Measurements from ENCODE around the gene ZNF552. TPM values are rescaled to one million over a fixed set of nuclear protein-coding genes. Genes with fewer than 3 reads are reported as not detected.
"Not testable (repeated sequence)": the region's sequence is repeated elsewhere in the genome, so short reads cannot be mapped to it uniquely, and the experiment has no call there.

The ZNF552 gene
- total RNA-seq: 10 to 100 TPM in 1 of 4 donors, 1 to 10 TPM in 3; 5.6 to 11.5 (median 8.3) TPM

DNA sequence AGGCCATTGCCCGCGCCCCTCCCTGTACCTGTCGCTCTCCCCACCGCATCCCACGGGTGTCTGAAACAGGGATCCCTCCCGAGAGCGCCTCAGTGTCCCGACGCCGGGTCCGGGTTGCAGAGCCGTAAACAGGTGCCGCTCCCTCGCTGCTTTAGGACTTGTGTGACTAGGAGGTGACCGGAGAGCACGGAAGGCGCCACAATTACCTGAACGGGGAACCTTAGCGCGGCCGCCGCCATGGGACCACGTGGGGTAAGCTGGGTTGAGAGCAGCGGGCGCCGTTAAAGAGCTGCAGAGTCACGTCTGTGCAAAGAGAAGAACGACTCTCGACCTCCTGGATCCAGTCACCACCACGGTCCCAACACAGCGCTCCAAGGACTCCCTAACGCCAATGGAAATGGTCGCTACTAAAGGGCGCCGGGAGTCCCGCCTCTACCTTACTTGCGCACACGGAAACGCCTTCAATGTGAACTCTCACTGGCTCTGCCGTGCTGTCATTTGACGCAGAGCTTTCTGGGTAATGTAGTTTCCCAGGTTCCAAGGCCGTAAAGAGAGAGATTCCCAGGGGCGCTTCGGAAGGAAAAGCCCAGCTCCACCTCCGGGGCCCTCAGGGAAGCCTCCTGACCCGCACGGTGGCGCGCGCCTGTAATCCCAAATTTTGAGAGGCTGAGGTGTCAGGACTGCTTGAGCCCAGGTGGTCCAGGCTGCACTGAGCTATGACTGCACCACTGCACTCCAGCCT is at the start of gene ZNF552:
Gene ZNF552, minus strand, starts transcription at position 409 of the 742 bp plus-strand sequence. Its CDS starts 170 bp downstream, at position 239.
- DNase-seq (ENCODE audit: low spot score in 2 of 2): peak; percentile 83 to 90
- Histone ChIP-seq H3K36me3 (peaks cover 13% of the 10 kb centered on the region), H3K9me3 (no peaks in the 10 kb centered on the region), H3K27me3 (no peaks in the 10 kb centered on the region), H3K4me1 (peaks cover 27% of the 10 kb centered on the region), H3K4me3 (peak within 1 kb of the TSS; percentile 87), H3K27ac (peak within 1 kb of the TSS; percentile 82)
- WGBS: under 1% methylated on average over 22 of the region's 50 CpGs
- TF ChIP-seq POLR2A (IDR thresholded peaks at IDR 0.05) (peak in 1 of 2 donors; percentile 52), POLR2AphosphoS5 (IDR thresholded peaks at IDR 0.05) (peak in 1 of 3 donors; percentile 58), EP300 (IDR thresholded peaks at IDR 0.05) (no peak)
- TF ChIP-seq, protein P1, sequence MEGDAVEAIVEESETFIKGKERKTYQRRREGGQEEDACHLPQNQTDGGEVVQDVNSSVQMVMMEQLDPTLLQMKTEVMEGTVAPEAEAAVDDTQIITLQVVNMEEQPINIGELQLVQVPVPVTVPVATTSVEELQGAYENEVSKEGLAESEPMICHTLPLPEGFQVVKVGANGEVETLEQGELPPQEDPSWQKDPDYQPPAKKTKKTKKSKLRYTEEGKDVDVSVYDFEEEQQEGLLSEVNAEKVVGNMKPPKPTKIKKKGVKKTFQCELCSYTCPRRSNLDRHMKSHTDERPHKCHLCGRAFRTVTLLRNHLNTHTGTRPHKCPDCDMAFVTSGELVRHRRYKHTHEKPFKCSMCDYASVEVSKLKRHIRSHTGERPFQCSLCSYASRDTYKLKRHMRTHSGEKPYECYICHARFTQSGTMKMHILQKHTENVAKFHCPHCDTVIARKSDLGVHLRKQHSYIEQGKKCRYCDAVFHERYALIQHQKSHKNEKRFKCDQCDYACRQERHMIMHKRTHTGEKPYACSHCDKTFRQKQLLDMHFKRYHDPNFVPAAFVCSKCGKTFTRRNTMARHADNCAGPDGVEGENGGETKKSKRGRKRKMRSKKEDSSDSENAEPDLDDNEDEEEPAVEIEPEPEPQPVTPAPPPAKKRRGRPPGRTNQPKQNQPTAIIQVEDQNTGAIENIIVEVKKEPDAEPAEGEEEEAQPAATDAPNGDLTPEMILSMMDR (IDR thresholded peaks at IDR 0.05): no peak

DNA sequence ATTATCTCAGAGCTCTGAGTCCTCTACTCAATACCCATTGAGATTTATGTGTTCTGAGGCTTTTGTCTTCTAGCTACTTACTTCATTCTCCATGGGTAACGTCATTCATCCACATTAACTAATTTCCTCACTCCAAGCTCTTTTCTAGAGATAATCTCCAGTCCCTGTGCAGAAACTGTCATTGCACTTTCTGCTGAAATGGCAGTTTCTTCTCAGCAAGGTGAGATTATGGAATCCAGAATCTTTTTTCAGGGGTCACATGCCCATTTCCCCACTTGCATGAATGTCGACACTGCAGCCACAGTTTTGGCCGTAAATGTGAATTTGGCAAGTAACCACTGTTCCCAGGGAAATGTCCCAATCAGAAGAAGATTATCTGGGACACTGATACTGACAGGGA is 47.6 kb upstream of the ZNF552 start:
- H3K9me3 ChIP-seq: peaks cover 27% of the 10 kb centered on the region
- H3K4me3 ChIP-seq; H3K4me1 ChIP-seq; H3K27me3 ChIP-seq; H3K27ac ChIP-seq; DNase-seq (ENCODE audit: low spot score in 2 of 2): not testable (repeated sequence)
- peaks cover 98% of the 10 kb centered on the region for H3K36me3 ChIP-seq
- 98% methylated on average over 3 of the region's 3 CpGs for WGBS

DNA sequence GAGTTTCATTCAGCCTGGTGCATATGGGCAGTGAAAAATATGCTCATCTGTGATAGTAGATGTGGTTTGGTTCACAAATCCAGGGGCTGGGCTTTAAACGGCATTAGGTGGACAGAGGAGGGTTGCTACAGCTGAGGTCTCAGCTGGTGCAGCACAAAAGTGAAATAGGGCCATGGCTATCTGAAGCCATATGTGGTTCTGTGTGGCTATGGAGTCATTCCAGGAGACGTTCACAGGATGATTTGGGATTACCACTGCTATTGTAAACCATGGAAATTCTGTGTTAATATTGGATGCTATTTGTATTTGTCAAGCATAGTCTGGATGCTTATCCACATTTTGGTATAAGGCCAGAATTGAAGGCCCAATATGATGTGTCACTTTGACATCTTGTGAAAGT is 39.4 kb upstream of the ZNF552 start:
- not testable (repeated sequence) for H3K27me3 ChIP-seq; DNase-seq (ENCODE audit: low spot score in 2 of 2); H3K27ac ChIP-seq; H3K4me3 ChIP-seq; H3K9me3 ChIP-seq
- 80% methylated on average over 2 of the region's 2 CpGs for WGBS
- H3K4me1 ChIP-seq: peaks cover 16% of the 10 kb centered on the region
- H3K36me3 ChIP-seq: peaks cover 49% of the 10 kb centered on the region

DNA sequence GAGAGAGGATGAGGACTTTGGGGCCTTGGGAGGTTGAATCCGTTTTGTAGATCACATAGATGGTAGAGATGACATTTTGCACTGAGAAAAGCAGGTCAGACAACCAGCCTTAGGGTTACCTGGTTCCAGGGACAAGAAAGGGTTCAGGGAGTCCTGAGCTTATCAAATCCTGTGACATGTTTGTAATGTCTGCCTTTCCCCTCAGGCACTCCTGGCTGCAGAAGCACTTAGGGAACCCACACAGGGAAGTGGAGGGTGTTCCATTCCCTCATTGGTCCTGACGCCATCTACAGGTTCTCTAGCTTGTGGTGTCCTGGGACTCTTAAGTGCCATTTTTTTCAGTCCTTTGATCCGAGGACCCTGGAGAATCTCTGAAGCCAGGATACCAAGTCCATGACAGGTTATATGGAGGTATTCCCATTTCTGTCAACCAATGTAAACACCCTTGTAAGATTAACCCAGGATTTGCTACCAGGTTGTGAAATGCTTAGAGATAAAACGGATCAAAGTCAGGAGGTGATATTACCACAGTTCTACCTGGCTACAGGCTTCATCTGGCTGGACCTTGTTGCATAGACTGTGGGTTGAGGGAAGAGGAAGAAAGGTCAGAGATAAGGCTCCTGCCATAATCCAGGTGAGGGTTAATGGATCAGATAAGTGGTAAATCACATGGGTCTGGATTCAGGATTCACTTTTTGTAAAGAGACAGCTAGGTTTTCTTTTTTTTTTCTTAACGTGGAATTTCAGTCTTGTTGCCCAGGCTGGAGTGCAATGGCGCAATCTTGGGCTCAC is 37.3 kb upstream of the ZNF552 start:
- 94% methylated on average over 3 of the region's 6 CpGs for WGBS
- Histone ChIP-seq H3K36me3 (peaks cover 30% of the 10 kb centered on the region), H3K4me1 (peaks cover 16% of the 10 kb centered on the region)
- H3K9me3 ChIP-seq; H3K27me3 ChIP-seq; H3K4me3 ChIP-seq; H3K27ac ChIP-seq; DNase-seq (ENCODE audit: low spot score in 2 of 2): not testable (repeated sequence)

DNA sequence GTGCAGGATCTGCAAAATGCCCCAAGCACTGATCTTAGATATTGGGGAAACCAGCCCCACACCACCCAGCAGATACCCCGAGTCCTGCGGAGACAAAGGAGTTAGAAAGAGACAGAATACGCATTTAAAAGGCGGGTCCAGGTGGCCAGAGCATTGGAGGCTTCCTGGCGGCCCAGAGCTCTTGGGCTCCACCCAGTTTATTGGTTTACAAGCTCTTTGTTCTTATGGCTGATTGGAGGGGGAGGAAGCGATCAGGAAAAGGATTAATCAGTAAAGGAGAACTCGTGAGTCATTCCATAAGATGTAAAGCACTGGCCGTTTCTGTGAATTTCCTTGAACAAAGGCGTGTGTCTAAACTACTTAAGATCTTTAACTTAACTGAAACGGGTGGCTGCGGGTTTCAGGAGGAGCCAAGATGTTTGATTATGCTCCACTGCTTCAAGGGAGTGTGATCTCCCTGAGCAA is 35.9 kb upstream of the ZNF552 start:
- TF ChIP-seq POLR2AphosphoS5 (IDR thresholded peaks at IDR 0.05) (no peak), EP300 (IDR thresholded peaks at IDR 0.05) (no peak), POLR2A (IDR thresholded peaks at IDR 0.05) (no peak)
- TF ChIP-seq, protein P1 (IDR thresholded peaks at IDR 0.05): no peak
- Histone ChIP-seq H3K4me3 (peak overlapping the region; percentile 72), H3K4me1 (peaks cover 16% of the 10 kb centered on the region), H3K9me3 (no peaks in the 10 kb centered on the region), H3K27me3 (no peaks in the 10 kb centered on the region), H3K36me3 (peaks cover 20% of the 10 kb centered on the region), H3K27ac (no peak overlapping the region)
- no peak for DNase-seq (ENCODE audit: low spot score in 2 of 2)
- 10% methylated on average over 11 of the region's 11 CpGs for WGBS

DNA sequence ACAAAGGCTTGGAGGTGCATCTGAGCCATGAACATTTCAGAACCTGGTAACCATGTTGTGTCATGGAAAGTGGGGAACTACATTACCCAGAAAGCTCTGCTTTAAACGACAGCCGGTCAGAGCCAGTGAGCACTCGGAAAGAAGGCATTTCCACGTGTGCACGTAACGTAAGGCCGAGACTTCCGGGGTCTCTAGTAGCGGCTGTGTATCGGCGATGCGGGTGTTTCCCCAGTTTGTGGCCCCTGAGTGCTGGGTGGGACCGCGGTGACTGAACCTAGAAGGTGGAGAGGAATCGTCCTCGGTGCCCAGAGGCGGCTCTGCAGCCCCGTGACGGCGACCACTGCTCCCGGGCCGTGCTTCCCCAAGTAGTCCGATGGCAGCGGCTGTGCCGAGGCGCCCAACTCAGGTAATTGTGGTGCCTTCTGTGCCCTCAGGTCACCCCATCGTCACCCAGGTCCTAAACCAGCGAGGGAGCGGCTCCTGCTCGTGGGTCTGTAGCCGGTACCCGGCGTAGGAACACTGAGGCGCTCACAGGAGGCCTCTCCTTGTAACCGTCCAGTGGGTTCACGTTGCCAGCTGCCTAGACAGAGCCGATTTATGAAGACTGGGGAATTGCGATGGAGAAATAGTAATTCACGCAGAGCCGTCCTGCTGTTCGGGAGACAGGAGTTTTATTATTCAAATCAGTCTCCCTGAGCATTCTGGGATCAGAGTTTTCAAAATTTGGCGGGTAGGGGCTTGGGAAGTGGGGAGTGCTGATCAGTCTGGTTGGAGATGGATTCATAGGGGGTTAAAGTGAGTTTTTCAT is 35.2 kb upstream of the ZNF552 start, which contains the start of gene ZNF587:
Gene ZNF587, plus strand, starts transcription at position 194 of the 808 bp plus-strand sequence. Its CDS starts 180 bp downstream, at position 374.
- H3K4me3 ChIP-seq: peak within 1 kb of the TSS; percentile 72
- peaks cover 16% of the 10 kb centered on the region for H3K4me1 ChIP-seq
- H3K27ac ChIP-seq: peak within 1 kb of the TSS; percentile 75
- WGBS: 0% methylated on average over 7 of the region's 42 CpGs
- H3K36me3 ChIP-seq: peaks cover 22% of the 10 kb centered on the region
- DNase-seq (ENCODE audit: low spot score in 2 of 2): peak; percentile 71 to 80
- not testable (repeated sequence) for H3K27me3 ChIP-seq, H3K9me3 ChIP-seq

DNA sequence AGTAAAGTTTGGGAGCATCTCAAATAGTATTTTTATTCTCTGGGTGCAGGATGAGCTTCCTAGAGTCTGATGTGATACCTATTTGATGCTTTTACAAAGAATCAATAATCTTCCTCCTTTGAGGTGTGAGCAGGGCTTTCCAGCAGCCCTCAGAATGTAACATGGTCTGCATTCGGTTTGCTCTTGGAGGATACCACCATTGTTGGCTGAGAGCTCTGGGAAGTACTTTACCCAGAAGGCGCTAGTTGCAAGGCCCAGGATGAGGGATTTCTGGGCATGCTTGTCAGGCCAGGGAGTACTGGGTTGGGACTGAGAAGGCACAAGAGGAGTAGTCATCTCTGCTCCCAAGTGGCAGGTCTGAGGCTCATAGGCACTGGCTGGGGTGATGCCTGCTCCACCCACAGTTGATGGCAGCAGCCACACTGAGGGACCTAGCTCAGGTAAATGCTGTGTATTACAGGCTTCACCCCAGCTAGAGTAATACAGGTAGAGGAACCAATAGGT is 34.5 kb upstream of the ZNF552 start:
- peaks cover 16% of the 10 kb centered on the region for H3K4me1 ChIP-seq
- not testable (repeated sequence) for H3K9me3 ChIP-seq; DNase-seq (ENCODE audit: low spot score in 2 of 2); H3K27ac ChIP-seq; H3K27me3 ChIP-seq
- peaks cover 22% of the 10 kb centered on the region for H3K36me3 ChIP-seq
- peak overlapping the region; percentile 72 for H3K4me3 ChIP-seq
- 83% methylated on average over 2 of the region's 2 CpGs for WGBS

DNA sequence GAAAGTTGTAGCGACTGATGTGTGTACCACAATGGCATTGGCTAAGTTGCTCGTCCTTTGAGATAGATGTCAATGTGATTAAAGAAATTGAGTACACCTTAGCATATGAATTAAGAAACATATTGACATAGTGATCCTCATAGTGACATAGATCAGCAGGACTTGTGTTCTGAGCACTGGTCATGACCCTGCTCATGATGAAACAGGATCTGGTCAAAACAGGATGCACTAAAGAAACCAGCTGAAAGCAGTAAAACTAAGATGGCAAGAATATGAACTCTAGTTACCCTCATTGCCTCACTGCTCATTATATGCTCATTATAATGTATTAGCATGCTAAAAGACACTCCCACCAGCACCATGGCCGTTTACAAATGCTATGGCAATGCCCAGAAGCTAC is 32.5 kb upstream of the ZNF552 start:
- Histone ChIP-seq H3K36me3 (peaks cover 20% of the 10 kb centered on the region), H3K4me1 (peaks cover 16% of the 10 kb centered on the region)
- DNase-seq (ENCODE audit: low spot score in 2 of 2); H3K27ac ChIP-seq; H3K9me3 ChIP-seq; H3K27me3 ChIP-seq; H3K4me3 ChIP-seq: not testable (repeated sequence)
- WGBS: 74% methylated on average over 3 of the region's 3 CpGs

Data from suprapubic skin (tissue), 4 donors.